Osteoblast (primary cell): ENCODE data around the gene CACNA2D3. TPM values are rescaled to one million over a fixed set of nuclear protein-coding genes. Genes with fewer than 3 reads are reported as not detected.

Experiments used
- DNase-seq: peaks from one replicate; pipeline ENCODE4 v3.0.0; 2011; ENCODE audit warnings: low spot score, mixed read lengths; ENCODE audit not compliant: insufficient read length; ENCODE audit errors: missing footprints
- H2AFZ ChIP-seq: 2 replicates; pipeline ENCODE4 v1.6.0; 2011; ENCODE audit warnings: mild to moderate bottlenecking, low read length
- H3K27ac ChIP-seq: 2 replicates; pipeline ENCODE4 v1.5.1; 2011; ENCODE audit warnings: mild to moderate bottlenecking, low read depth, low read length, moderate library complexity
- H3K27me3 ChIP-seq: 2 replicates; pipeline ENCODE4 v1.6.0; 2012; ENCODE audit warnings: mild to moderate bottlenecking, control low read depth, inconsistent platforms, low read length, moderate library complexity; ENCODE audit not compliant: insufficient read depth
- H3K36me3 ChIP-seq: 2 replicates; pipeline ENCODE4 v1.5.1; 2011; ENCODE audit warnings: mild to moderate bottlenecking, low read length, control low read depth, moderate library complexity; ENCODE audit not compliant: insufficient read depth
- H3K4me1 ChIP-seq: 2 replicates; pipeline ENCODE4 v1.5.1; 2011; ENCODE audit warnings: mild to moderate bottlenecking, low read length, control low read depth, moderate library complexity; ENCODE audit not compliant: insufficient read depth
- H3K4me2 ChIP-seq: 2 replicates; pipeline ENCODE4 v1.6.0; 2011; ENCODE audit warnings: mild to moderate bottlenecking, low read length; ENCODE audit not compliant: insufficient read depth
- H3K4me3 ChIP-seq: fragments of 200-600 bp; sonication (generic); 3 replicates; pipeline ENCODE4 v1.5.1; 2012; ENCODE audit warnings: mild to moderate bottlenecking, low read length, inconsistent platforms; ENCODE audit not compliant: insufficient read depth
- H3K79me2 ChIP-seq: 2 replicates; pipeline ENCODE4 v1.6.0; 2012; ENCODE audit warnings: mild to moderate bottlenecking, low read length, control low read depth, inconsistent platforms; ENCODE audit not compliant: insufficient read depth
- H3K9me3 ChIP-seq: 2 replicates; pipeline ENCODE4 v1.5.1; 2011; ENCODE audit warnings: low read depth, low read length, control low read depth
- H4K20me1 ChIP-seq: 2 replicates; pipeline ENCODE4 v1.6.0; 2012; ENCODE audit warnings: mild to moderate bottlenecking, low read length, control low read depth; ENCODE audit not compliant: insufficient read depth
- total RNA-seq: library from RNA; depleted of rRNA; stranded (reverse); fragments of >200 nt; gene quantifications from 2 replicates; pipeline ENCODE4 v1.2.3, GENCODE V29; 2012
- TF ChIP-seq, protein P1 (sequence below): IDR thresholded peaks from 2 replicates; pipeline ENCODE4 v1.5.1; 2011; ENCODE audit warnings: mild to moderate bottlenecking, low read depth, low read length, moderate library complexity; ENCODE audit errors: extremely low read depth

CACNA2D3 gene
- total RNA-seq, 1 donor: 0.36 TPM

DNA sequence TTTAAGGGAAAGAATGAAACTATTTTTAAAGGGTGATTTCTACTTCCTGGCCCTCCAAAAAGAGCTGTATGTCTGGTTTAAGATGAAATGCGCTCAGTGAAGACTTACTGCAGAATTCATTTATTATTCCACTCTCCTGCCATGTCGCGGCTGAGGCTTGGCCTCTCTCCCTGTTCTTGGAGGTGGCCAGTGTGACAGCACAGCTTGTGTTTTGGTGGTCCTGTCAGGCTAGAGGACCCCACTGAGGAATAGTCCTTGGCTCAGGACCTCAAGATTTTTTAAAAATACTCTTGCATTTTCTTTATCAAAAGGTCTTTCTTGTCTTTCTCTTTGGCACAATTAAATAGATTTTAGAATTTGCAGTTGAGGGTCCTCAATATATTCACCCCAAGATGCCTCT lies 421.1 kb downstream of the CACNA2D3 start:
- no peak overlapping the region for H2AFZ ChIP-seq
- no peaks in the 10 kb centered on the region for H3K4me1 ChIP-seq
- H3K27me3 ChIP-seq: no peaks in the 10 kb centered on the region
- H3K9me3 ChIP-seq: peaks cover 3% of the 10 kb centered on the region
- H3K36me3 ChIP-seq: no peaks in the 10 kb centered on the region
- H4K20me1 ChIP-seq: no peaks in the 10 kb centered on the region
- H3K79me2 ChIP-seq: no peaks in the 10 kb centered on the region
- TF ChIP-seq, protein P1, sequence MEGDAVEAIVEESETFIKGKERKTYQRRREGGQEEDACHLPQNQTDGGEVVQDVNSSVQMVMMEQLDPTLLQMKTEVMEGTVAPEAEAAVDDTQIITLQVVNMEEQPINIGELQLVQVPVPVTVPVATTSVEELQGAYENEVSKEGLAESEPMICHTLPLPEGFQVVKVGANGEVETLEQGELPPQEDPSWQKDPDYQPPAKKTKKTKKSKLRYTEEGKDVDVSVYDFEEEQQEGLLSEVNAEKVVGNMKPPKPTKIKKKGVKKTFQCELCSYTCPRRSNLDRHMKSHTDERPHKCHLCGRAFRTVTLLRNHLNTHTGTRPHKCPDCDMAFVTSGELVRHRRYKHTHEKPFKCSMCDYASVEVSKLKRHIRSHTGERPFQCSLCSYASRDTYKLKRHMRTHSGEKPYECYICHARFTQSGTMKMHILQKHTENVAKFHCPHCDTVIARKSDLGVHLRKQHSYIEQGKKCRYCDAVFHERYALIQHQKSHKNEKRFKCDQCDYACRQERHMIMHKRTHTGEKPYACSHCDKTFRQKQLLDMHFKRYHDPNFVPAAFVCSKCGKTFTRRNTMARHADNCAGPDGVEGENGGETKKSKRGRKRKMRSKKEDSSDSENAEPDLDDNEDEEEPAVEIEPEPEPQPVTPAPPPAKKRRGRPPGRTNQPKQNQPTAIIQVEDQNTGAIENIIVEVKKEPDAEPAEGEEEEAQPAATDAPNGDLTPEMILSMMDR: no peak
- H3K4me2 ChIP-seq: no peak overlapping the region
- H3K27ac ChIP-seq: no peak overlapping the region
- DNase-seq: no peak
- H3K4me3 ChIP-seq: no peak overlapping the region

DNA sequence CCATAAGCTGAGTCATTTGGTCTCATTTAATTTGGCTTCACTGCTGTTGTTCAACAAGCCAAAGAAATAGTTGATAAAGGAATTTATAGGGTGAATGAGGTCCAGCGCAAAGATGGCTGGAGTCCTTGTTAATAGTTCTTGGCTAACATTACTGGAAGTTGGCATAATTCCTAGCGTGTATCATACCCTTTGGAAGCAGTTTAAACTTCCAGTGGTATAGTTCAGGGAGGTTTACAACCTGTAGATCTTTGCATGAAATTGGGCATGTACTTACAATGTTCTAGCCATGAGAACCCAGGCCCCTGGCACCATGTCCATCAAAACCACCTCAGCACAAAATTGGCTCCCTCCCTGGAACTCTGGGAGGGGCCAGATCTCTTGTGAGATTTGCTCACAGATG lies 424.7 kb downstream of the CACNA2D3 start:
- DNase-seq: no peak
- Histone ChIP-seq H4K20me1 (no peaks in the 10 kb centered on the region), H3K36me3 (no peaks in the 10 kb centered on the region), H3K4me2 (no peak overlapping the region), H3K27me3 (no peaks in the 10 kb centered on the region), H3K79me2 (no peaks in the 10 kb centered on the region), H3K4me3 (no peak overlapping the region), H3K4me1 (no peaks in the 10 kb centered on the region), H3K27ac (no peak overlapping the region), H3K9me3 (no peaks in the 10 kb centered on the region), H2AFZ (no peak overlapping the region)
- TF ChIP-seq, protein P1: no peak

DNA sequence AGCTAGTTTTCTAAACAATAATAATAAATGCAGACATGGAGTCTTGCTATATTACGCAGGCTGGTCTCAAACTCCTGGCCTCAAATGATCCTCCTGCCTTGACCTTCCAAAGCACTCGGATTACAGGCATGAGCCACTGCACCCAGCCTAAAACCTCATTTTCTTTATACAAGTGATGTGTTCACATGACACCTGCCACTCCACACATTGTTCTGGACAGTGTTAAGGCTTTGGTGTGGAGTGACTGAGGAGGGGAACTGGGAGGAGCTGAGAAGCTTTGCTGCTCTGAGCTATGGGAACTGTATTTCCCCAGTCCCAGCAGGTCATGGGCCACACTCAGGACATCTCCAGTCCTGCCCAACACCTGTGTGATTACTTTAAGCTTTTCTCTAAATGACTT lies 425.5 kb downstream of the CACNA2D3 start:
- Histone ChIP-seq H3K27ac (no peak overlapping the region), H3K79me2 (no peaks in the 10 kb centered on the region), H3K27me3 (no peaks in the 10 kb centered on the region), H3K4me3 (no peak overlapping the region), H3K9me3 (no peaks in the 10 kb centered on the region), H4K20me1 (no peaks in the 10 kb centered on the region), H3K36me3 (no peaks in the 10 kb centered on the region), H2AFZ (no peak overlapping the region), H3K4me2 (no peak overlapping the region), H3K4me1 (no peaks in the 10 kb centered on the region)
- TF ChIP-seq, protein P1: no peak
- DNase-seq: no peak

DNA sequence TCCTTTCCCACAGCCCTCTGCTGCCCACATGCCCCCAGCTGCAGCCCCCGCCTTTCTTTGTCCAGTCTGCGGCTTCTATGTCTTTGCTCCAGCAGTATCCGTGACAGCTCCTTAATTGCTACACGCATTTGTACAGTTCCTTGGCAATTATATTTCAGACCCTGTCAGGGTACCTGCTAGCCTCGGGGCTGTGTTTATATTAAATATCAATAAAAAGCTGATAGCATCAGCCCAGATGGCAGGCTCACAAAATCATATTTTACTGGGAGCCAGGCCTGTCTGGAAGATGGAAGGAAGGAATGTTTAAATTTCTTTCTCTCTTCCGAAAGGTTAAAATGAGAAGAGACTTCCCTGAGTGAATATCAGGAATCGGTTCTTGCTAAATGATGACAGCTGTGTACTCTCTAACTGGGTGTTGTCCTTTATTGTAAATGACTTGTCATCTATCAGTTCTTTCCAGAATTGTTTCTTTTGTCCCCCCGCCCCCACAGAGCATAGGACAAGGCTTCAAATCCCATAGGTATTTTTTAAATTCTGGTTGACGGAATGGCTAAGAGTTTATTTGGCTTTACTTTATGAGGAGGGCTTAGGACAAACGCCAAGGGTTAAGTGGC lies 427.4 kb downstream of the CACNA2D3 start:
- no peak overlapping the region for H3K4me2 ChIP-seq
- H3K4me3 ChIP-seq: no peak overlapping the region
- H3K9me3 ChIP-seq: no peaks in the 10 kb centered on the region
- no peak for DNase-seq
- H3K79me2 ChIP-seq: no peaks in the 10 kb centered on the region
- H3K27me3 ChIP-seq: no peaks in the 10 kb centered on the region
- H2AFZ ChIP-seq: no peak overlapping the region
- H3K27ac ChIP-seq: no peak overlapping the region
- H3K36me3 ChIP-seq: no peaks in the 10 kb centered on the region
- TF ChIP-seq, protein P1: no peak
- no peaks in the 10 kb centered on the region for H4K20me1 ChIP-seq
- H3K4me1 ChIP-seq: no peaks in the 10 kb centered on the region
